DMS114 treated with DMSO at 0.1 percent for 48 hours (cell line): ENCODE data around the gene ETHE1.

Experiments used
- DNase-seq: peaks from one replicate; lab custom pipeline; 2025; ENCODE audit not compliant: unreplicated experiment; lab: John Stamatoyannopoulos, UW

ETHE1 gene

GRCh38 chr19:43526884-43527859, at the start of gene ETHE1:
Gene ETHE1 (minus strand): TSS chr19:43527201. CDS start chr19:43527177, 24 bp downstream.
- no peak for DNase-seq

GRCh38 chr19:43575955-43576878, 49.2 kb upstream of the ETHE1 start:
- no peak for DNase-seq

- peak; percentile 95 for DNase-seq
These were observed 48.4 kb upstream of the ETHE1 start, which contains the start of the genes PINLYP and XRCC1 for GRCh38 chr19:43575156-43575950. Gene PINLYP (plus strand): TSS chr19:43575801. CDS start chr19:43577192, 1,391 bp downstream. Gene XRCC1 (minus strand): TSS chr19:43575527. CDS start chr19:43575458, 69 bp downstream.

- no peak for DNase-seq
These were observed 47.6 kb upstream of the ETHE1 start for GRCh38 chr19:43574424-43575155.

GRCh38 chr19:43572171-43572588, 45.2 kb upstream of the ETHE1 start:
- no peak for DNase-seq

- no peak for DNase-seq
These were observed 43.3 kb upstream of the ETHE1 start for GRCh38 chr19:43570174-43570791.

- no peak for DNase-seq
These were observed 42.7 kb upstream of the ETHE1 start for GRCh38 chr19:43569657-43570056.

- no peak for DNase-seq
These were observed 37.8 kb upstream of the ETHE1 start for GRCh38 chr19:43564800-43565199.

GRCh38 chr19:43563816-43564457, 36.9 kb upstream of the ETHE1 start:
- DNase-seq = no peak

GRCh38 chr19:43562698-43563241, 35.8 kb upstream of the ETHE1 start:
- no peak for DNase-seq

GRCh38 chr19:43562226-43562697, 35.3 kb upstream of the ETHE1 start:
- no peak for DNase-seq

GRCh38 chr19:43561139-43561970, 34.4 kb upstream of the ETHE1 start:
- DNase-seq = no peak

- DNase-seq = no peak
These were observed 33.7 kb upstream of the ETHE1 start for GRCh38 chr19:43560687-43561086.

- DNase-seq = peak; percentile 22
These were observed 28.3 kb upstream of the ETHE1 start for GRCh38 chr19:43555185-43555770.

GRCh38 chr19:43554317-43554895, 27.4 kb upstream of the ETHE1 start:
- no peak for DNase-seq

GRCh38 chr19:43553656-43554055, 26.7 kb upstream of the ETHE1 start:
- no peak for DNase-seq

GRCh38 chr19:43552616-43553015, 25.6 kb upstream of the ETHE1 start:
- no peak for DNase-seq
